ENCODE data around the gene SBF2.

DNA sequence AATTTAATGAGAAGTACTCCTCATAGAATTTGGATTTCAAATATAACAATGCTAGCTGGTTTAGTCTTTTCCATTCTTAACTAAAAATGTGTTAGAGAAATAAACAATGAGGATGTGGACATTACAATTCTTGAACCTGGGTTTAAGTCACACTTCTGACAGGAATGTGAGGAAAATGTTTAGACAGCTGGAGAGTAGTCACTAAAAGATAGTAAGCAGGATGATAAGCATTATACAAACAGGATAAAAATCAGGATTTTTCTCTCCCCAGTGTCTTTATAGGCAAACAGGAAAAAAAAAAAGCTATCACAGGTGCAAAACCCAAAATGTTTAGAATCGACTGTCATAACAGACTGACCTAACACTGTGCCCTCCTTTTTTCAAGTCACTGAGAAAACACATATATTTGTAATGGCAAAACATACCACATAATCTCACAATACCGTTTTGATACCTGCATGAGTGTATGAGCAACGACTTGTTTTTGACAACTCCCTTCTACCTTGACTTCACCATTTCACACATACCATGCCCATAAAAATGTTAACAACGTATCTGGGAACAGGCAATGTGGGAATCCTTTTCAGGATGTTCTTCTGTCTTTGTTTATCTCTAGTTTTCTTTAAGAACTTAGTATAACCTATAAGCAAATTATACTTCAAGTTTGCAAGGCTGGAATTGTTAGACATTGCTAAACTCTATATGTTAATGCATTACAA is 242.0 kb downstream of the SBF2 start:
- TF ChIP-seq GATA2 (IDR thresholded peaks at IDR 0.05; ENCODE audit: low read depth, low read length) (no peak), GATA3 (IDR thresholded peaks at IDR 0.05; ENCODE audit: low read depth, low read length) (no peak)

All from SH-SY5Y (cell line).